ENCODE data around the gene PARD3B.

PARD3B gene

GRCh38 chr2:204566439-204566838 lies 21.2 kb downstream of the PARD3B start:
- no peaks in the 10 kb centered on the region for H3K9me3 ChIP-seq (replicated peaks; ENCODE audit: insufficient read depth, low read length)
- H3K36me3 ChIP-seq (replicated peaks; ENCODE audit: insufficient read depth, low read length) = no peaks in the 10 kb centered on the region
- no peaks in the 10 kb centered on the region for H3K9me2 ChIP-seq (replicated peaks; ENCODE audit: insufficient read depth, low read length)
- no peaks in the 10 kb centered on the region for H3K4me1 ChIP-seq (ENCODE audit: low read length)
- H3K27me3 ChIP-seq (replicated peaks; ENCODE audit: insufficient read depth, low read length) = no peaks in the 10 kb centered on the region
- H3K4me3 ChIP-seq (ENCODE audit: low read length) = no peak overlapping the region
- H4K20me1 ChIP-seq (ENCODE audit: insufficient read depth, low read length) = no peaks in the 10 kb centered on the region
- H3K9ac ChIP-seq (ENCODE audit: low read length) = no peak overlapping the region
- H3F3A ChIP-seq (ENCODE audit: insufficient read depth, low read length) = no peaks in the 10 kb centered on the region
- no peak overlapping the region for H2AFZ ChIP-seq (ENCODE audit: low read length)
- no peak for DNase-seq
- no peak overlapping the region for H3K4me2 ChIP-seq (ENCODE audit: low read depth, low read length)
- no peak overlapping the region for H3K27ac ChIP-seq (ENCODE audit: low read length)
- no peaks in the 10 kb centered on the region for H3K79me2 ChIP-seq (ENCODE audit: low read length)
- no peak for TF ChIP-seq EZH2phosphoT487 (IDR thresholded peaks at IDR 0.05; ENCODE audit: low read length)
- no peak for TF ChIP-seq EZH2 (optimal IDR thresholded peaks at IDR 0.05; ENCODE audit: low read depth, low read length)
- TF ChIP-seq CTCF (IDR thresholded peaks at IDR 0.05; ENCODE audit: low read length) = no peak

GRCh38 chr2:204570421-204570820 lies 25.1 kb downstream of the PARD3B start:
- H3K9me2 ChIP-seq (replicated peaks; ENCODE audit: insufficient read depth, low read length) = no peaks in the 10 kb centered on the region
- H3K27me3 ChIP-seq (replicated peaks; ENCODE audit: insufficient read depth, low read length) = no peaks in the 10 kb centered on the region
- H3K4me1 ChIP-seq (ENCODE audit: low read length) = peaks cover 22% of the 10 kb centered on the region
- no peak overlapping the region for H3K27ac ChIP-seq (ENCODE audit: low read length)
- TF ChIP-seq EZH2phosphoT487 (IDR thresholded peaks at IDR 0.05; ENCODE audit: low read length) = no peak
- no peak for TF ChIP-seq CTCF (IDR thresholded peaks at IDR 0.05; ENCODE audit: low read length)
- TF ChIP-seq EZH2 (optimal IDR thresholded peaks at IDR 0.05; ENCODE audit: low read depth, low read length) = no peak
- no peak overlapping the region for H3K4me2 ChIP-seq (ENCODE audit: low read depth, low read length)
- no peaks in the 10 kb centered on the region for H3K9me3 ChIP-seq (replicated peaks; ENCODE audit: insufficient read depth, low read length)
- no peak overlapping the region for H3K9ac ChIP-seq (ENCODE audit: low read length)
- H3K36me3 ChIP-seq (replicated peaks; ENCODE audit: insufficient read depth, low read length) = no peaks in the 10 kb centered on the region
- H3K79me2 ChIP-seq (ENCODE audit: low read length) = no peaks in the 10 kb centered on the region; the same call in 1 of the 2 replicates
- DNase-seq = no peak
- H3F3A ChIP-seq (ENCODE audit: insufficient read depth, low read length) = 0 out of 2 replicates have a peak, but pooled peaks cover 2% of the 10 kb centered on the region
- no peaks in the 10 kb centered on the region for H4K20me1 ChIP-seq (ENCODE audit: insufficient read depth, low read length)
- H2AFZ ChIP-seq (ENCODE audit: low read length) = no peak overlapping the region
- H3K4me3 ChIP-seq (ENCODE audit: low read length) = no peak overlapping the region

GRCh38 chr2:204571041-204571440 lies 25.8 kb downstream of the PARD3B start:
- Histone ChIP-seq H4K20me1 (ENCODE audit: insufficient read depth, low read length) (no peaks in the 10 kb centered on the region), H3K9ac (ENCODE audit: low read length) (no peak overlapping the region), H3K27ac (ENCODE audit: low read length) (no peak overlapping the region), H3K27me3 (replicated peaks; ENCODE audit: insufficient read depth, low read length) (no peaks in the 10 kb centered on the region), H3K36me3 (replicated peaks; ENCODE audit: insufficient read depth, low read length) (no peaks in the 10 kb centered on the region), H3K4me3 (ENCODE audit: low read length) (no peak overlapping the region), H3K79me2 (ENCODE audit: low read length) (no peaks in the 10 kb centered on the region; the same call in none of the 2 replicates), H2AFZ (ENCODE audit: low read length) (no peak overlapping the region), H3K4me2 (ENCODE audit: low read depth, low read length) (no peak overlapping the region), H3K9me3 (replicated peaks; ENCODE audit: insufficient read depth, low read length) (no peaks in the 10 kb centered on the region), H3F3A (ENCODE audit: insufficient read depth, low read length) (0 out of 2 replicates have a peak, but pooled peaks cover 7% of the 10 kb centered on the region), H3K4me1 (ENCODE audit: low read length) (peaks cover 28% of the 10 kb centered on the region), H3K9me2 (replicated peaks; ENCODE audit: insufficient read depth, low read length) (no peaks in the 10 kb centered on the region)
- TF ChIP-seq EZH2phosphoT487 (IDR thresholded peaks at IDR 0.05; ENCODE audit: low read length) = no peak
- no peak for TF ChIP-seq EZH2 (optimal IDR thresholded peaks at IDR 0.05; ENCODE audit: low read depth, low read length)
- TF ChIP-seq CTCF (IDR thresholded peaks at IDR 0.05; ENCODE audit: low read length) = no peak
- no peak for DNase-seq

All from MM.1S (cell line).